ENCODE results near the gene GJE1.

GJE1 gene

GRCh38 chr6:142184307-142184706 lies 51.6 kb downstream of the GJE1 start:
- H3K4me1 ChIP-seq, result no peaks in the 10 kb centered on the region
- no peak overlapping the region for H3K4me3 ChIP-seq
- H3K9ac ChIP-seq, result no peak overlapping the region
- H3K9me3 ChIP-seq, result no peaks in the 10 kb centered on the region
- no peaks in the 10 kb centered on the region for H4K20me1 ChIP-seq
- no peak for TF ChIP-seq Cebpa-rat (IDR thresholded peaks at IDR 0.05)
- H3K27ac ChIP-seq, result no peak overlapping the region
- H3K27me3 ChIP-seq, result no peaks in the 10 kb centered on the region
- H3K36me3 ChIP-seq, result peaks cover 29% of the 10 kb centered on the region
- H3K4me2 ChIP-seq, result no peak overlapping the region
